Muscle of arm (tissue), 12 donors: ENCODE measurements around the gene NHLRC4. TPM values are rescaled to one million over a fixed set of nuclear protein-coding genes. Genes with fewer than 3 reads are reported as not detected.

Experiments
- DNase-seq: peaks from one replicate; pipeline ENCODE4 v3.0.0-alpha.2; 2013
- polyA plus RNA-seq, 12 donors: library from polyadenylated mRNA; unstranded; fragments of 120-200 nt; gene quantifications; one replicate each; pipeline ENCODE4 v1.2.1, GENCODE V29; 2013; ENCODE audit not compliant: insufficient read length in 12 of 12

Gene NHLRC4
- polyA plus RNA-seq, 12 donors, result 0.62 to 1.3 (median 0.89) TPM; not detected in 2

DNA sequence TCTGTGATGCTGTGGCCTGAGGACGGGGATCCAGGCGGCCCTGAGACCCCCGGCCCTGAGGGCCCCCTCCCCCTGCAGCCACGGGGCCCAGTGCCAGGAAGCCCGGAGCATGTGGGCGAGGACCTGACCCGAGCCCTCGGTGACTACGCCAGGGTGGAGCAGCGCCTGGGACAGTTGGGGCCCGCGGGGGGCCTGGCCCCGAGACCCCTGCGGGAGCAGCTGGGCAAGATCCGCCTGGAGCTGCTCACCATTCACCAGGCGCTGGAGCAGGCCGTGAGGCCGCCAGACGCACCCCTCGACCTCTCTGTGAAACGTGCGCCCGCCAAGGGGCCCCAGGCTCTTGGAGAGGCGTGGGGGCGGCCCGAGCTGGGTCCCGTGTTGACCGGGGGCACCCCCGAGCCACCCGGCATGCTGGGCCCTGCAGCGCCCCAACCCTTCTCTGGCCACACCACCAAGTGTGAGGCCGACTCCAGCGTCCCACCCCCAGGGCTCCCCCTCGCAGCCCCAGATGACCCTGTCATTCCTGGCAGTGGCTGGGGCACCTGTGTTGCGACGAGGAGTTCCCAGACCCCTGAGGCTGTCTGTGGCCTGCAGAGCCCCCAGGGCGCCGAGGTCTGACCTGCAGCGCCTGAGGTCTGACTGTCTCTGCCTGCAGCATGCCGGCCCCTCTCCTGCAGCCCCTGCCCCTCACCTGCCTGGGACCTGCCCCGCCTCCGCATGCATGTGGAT, 2.0 kb upstream of the NHLRC4 start:
- DNase-seq, result no peak

DNA sequence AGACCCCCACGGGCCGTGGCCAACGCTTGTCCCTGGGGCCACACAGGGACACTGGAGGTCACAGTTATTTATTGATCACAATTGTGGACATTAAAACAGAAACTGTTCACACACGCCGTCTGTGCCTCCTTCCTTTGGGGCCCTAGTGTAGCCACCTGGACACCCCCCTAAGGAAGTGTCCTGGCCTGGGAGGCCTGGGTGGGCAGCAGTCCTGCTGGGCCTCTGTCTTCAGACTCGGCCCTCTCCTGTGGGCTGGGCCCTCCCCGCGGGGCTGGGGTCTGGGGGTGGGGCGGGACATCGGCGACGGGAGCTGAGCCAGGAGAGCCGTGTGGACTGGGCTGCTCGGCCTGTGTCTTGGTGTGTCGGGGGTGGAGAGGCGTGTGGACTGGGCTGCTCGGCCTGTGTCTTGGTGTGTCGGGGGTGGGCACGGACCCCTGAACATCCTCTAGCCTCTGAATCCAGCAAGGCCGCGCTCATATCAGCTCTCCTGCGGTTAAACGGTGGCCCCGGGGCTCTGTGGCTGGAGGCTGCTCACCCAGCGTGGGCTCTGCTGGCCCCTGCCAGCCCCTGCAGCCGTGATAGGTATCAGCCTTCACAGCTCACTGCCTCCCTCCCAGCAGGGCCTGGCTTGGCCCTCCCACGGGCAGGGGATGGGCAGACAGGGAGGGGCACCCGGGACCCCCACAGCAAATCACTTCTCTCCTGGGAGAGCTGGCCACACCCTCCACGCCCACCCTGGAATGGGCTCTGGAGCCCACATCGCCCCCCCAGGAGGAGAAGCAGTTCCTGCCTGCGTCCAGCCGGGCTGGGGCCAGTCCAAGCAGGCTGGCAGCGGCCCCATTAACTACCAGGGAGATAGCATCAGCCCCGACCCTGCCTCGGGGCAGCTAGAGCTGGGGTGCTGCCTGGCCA, 1.1 kb upstream of the NHLRC4 start:
- no peak for DNase-seq

DNA sequence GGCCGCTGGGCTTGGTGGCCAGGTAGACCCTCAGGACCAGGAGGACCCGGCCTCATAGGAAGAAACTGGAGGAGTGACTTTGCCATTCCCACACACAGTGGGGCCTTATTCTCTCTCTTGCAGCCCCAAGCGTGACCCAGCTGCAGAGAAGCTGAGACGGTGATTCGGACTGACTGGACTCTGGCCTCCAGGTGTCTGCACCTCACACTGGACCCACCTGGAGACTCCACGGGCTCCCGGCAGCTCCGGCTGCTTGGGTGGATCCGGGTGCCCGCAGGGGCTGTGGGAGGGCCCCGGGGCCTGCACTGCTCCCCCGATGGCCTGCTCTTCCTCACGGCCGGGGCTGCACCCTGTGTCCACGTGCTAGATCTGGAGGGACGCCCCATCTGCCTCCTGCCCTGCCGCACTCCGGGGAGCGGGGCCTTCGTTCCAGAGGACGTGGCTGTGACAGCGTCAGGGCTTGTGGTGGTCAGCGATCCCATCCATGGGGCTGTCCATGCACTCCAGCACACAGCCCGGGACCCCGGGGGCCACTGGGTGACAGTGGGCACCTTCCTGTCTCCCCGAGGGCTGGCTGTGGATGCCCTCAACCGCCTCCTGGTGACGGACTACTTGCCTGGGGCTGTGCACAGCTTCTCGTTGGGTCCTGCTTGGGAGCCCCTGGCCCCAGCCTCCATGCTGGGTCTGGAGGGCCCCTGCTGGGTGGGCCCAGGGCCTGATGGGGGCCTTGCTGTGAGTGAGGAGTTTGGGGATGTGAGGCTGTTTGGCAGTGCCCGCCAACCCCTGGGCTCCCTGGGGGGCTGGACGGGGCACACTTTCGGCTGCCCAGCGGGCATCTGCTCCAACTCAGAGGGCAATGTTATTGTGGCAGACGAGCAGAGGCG, 810 bp downstream of the NHLRC4 start:
- DNase-seq, result no peak

DNA sequence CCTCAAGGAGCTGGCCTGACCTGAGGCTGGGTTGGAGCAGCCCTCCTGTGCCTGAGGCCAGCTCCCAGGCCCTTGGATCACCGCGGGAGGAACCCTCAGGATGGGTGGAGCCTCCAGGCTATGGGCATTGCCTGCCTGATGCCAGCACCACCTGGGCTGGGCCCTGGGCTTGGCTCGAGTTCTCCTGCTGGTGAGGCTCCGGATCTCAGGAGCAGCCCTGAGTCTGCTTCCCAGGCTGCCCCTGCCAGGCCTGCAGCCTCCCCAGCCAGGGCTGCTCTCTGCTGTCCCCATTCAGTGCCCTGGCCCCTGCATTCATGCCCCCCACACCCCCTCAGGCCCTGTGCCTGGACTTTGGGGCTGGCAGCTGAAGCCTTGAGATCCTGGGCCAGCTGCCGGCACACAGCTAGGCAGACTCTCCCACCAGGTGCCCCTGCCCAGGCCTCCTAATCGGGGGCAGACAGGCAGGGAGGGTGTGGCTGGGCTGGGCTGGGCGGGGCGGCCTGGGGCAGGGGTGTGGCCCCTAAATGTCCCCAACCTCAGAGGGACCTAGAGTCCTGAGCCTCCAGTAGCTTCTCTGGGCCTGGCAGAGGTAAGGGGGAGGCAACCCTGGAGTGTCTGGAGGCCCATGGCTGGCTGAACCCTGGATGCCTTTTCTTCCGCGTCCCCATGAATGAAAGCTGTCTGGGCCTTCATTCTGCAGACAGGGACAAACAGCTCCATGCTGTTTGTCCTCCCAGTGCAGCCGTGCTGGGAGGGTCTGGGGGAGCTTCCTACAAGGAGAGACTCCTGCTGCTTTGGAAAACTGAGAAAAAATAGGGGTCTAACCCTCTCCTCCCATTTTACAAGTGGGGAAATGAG, 1.8 kb downstream of the NHLRC4 start:
- no peak for DNase-seq

DNA sequence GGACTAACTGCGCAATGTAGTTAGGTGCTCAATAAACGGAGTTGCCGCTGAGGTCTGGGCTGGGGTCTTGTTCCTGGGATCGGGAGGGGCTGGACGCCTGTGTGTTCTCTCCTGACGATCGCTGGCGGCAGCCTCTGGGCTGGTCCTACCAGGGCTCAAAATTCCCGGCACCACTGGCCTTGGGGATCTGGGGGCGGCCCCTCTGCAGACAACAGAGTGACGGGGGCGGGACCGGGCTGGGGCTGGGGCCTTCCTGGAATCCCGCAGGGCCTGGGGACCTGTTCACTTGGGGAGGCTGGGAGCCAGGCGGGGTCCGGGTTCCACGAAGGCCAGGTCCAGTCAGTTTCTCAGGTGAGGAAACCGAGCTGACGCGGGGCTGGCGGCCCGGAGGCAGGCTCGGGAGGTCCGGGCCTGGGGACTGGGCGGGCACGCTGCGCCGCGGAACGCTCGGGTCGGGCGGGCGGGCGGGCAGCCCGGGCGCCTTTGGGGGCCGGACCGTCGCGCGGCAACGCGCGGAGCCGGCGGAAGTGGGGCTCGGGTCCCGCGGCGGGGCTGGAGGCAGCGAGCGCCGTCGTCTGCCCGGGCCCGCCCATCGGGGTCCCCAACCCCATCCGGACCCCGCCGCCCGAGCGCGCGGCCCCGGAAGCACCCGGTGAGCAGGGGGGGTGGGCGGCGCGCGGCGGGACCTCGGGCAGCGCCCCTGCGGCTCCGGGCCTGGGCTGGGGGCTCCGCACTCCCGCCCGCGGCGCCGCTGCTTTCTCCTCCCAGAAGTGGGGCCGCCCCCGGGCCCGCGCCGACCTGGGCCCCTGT, 2.8 kb downstream of the NHLRC4 start, which contains the start of gene PIGQ:
TSS of gene PIGQ (plus strand) at position 524 of the 810 bp plus-strand sequence. CDS start 4,107 bp downstream, outside the sequence.
- DNase-seq, result peak; percentile 58

DNA sequence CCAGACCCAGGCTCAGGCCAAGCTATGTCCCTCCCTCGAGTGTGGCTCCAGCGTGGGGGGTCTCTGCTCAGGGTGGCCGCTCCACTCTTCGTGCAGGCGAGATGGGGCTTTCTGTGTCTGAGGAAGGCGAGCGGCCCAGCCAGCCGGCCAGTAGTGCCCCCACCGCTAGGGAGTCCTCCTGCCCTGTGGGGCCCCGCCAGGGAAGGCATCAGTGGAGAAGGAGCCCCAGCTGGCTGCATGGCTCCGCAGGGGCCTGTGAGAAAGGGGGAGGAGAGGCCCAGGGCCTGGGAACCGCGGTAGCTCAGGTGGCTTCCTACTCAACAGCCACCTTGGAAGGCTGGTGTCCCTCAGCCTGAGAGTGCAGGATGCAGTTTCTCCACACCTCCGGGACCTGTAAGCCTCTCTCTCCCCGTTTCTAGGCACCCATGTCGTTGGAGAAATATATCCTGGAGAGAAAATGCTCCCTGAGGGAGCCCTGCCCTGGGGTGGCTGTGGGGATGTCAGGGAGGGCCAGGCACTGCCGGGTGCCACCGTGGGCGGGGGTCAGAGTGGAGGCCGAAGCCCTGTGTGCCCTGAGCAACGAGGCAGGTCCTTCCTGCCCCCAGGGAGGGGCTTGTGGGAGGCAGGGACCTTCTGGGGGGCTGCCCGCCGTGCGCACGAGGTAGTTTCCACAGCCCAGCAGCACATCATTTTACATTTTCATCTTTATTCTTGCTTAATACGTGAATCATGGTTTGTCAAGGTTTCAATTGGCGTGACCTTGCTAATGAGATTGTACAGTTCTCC, 6.3 kb downstream of the NHLRC4 start:
- DNase-seq, result no peak

DNA sequence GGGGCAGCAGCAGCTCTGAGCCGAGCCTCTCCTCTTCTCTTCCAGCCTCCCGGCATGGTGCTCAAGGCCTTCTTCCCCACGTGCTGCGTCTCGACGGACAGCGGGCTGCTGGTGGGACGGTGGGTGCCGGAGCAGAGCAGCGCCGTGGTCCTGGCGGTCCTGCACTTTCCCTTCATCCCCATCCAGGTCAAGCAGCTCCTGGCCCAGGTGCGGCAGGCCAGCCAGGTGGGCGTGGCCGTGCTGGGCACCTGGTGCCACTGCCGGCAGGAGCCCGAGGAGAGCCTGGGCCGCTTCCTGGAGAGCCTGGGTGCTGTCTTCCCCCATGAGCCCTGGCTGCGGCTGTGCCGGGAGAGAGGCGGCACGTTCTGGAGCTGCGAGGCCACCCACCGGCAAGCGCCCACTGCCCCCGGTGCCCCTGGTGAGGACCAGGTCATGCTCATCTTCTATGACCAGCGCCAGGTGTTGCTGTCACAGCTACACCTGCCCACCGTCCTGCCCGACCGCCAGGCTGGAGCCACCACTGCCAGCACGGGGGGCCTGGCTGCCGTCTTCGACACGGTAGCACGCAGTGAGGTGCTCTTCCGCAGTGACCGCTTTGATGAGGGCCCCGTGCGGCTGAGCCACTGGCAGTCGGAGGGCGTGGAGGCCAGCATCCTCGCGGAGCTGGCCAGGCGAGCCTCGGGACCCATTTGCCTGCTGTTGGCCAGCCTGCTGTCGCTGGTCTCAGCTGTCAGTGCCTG, 7.4 kb downstream of the NHLRC4 start:
- no peak for DNase-seq

DNA sequence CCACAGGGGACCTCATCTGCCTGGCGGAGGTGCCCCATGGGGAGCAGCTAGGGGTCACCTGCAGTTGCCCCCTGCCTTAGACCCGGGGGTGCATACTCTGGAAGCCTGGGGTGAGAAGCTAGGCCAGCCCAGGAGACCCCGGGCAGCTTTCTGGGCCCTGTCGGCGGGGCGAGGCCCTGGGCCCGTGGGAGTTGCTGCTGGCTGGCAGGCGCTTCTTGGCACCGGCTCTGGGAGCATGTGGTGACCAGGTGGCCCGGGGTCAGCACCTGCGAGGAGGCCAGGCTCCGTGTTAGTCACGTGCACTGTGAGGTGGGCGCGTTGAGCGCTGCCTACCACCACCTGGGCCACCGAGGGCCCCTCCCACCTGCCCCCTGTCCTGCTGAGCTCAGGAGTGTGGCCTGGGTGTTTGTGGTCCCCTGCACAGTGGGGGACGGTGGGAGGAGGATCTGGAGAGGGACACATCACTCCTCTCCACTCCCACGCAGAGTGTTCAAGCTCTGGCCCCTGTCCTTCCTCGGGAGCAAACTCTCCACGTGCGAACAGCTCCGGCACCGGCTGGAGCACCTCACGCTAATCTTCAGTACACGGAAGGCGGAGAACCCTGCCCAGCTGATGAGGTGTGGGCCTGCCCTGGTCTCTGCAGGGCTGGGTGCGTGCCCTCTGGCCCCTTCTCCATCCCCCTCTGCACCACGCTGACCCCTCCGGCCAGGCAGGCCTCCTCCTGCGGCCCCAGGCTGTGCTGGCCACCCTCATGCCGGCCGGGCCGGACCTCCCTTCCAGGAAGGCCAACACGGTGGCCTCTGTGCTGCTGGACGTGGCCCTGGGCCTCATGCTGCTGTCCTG, 8.8 kb downstream of the NHLRC4 start:
- no peak for DNase-seq

DNA sequence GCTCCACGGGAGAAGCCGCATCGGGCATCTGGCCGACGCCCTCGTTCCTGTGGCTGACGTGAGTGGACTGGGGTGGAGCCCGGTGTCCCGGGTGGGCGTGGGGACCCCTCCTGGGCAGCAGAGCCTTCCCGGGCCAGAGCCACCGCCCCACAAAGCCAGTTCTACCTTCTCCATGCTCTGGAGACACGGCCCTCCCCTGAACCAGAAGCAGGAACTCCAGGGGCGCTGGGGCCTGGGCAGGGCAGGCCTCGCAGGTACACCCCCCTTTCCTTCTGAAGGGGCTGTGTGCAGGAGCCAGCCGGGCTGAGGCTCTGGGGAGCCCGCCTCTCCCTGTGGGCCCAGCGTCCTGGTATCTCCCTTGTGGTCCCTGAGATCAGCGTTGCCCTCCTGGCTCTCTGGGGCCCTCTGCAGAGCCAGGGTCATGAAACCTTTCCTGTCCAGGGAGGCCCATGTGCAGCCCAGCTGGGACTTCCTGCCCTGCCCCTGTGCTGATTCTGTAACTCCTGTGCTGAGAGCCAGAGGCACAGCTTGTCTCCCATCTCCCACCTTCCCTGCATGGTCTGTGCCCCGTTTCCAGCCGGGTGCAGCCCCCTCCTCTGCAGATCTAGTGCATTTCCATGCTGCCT, 9.5 kb downstream of the NHLRC4 start:
- no peak for DNase-seq

DNA sequence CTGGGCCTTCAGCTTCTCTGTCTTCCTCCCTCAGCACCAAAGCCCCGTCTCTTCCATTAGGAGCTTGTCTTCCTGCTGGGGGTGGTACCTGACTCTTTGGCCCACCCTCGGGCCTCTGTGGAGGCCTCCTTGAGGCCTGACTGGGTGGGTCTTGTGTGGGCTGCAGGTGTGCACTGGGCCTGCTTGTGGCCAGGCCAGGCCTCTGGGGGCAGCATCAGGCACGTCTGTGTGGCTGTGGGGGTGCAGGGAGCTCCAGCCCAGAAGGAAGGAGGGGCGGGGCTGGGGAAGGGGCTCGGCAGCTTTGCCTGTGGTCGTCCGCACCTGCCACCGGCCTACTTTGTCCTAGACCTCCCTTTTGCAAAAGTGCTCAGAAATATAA, 10.0 kb downstream of the NHLRC4 start:
- no peak for DNase-seq

DNA sequence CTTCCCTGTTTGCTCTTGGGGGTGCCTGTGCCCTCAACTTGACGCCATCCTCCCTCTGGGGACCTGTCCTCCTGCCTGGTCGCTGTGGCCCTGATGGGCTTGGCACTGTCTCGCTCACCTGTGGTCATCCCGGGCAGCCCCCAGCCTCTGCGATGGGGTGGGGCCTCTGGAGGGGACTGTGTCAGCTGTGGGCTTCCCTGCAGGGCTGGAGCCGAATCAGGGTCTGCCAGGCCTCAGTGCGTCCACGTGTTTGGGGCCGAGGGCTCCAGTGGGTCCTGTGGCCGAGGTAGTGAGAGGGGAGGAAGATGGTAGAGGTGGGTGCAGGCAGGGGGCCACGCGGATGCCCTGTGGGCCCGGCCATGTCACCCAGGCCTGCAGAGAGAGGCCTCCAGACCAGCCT, 11.0 kb downstream of the NHLRC4 start:
- no peak for DNase-seq

DNA sequence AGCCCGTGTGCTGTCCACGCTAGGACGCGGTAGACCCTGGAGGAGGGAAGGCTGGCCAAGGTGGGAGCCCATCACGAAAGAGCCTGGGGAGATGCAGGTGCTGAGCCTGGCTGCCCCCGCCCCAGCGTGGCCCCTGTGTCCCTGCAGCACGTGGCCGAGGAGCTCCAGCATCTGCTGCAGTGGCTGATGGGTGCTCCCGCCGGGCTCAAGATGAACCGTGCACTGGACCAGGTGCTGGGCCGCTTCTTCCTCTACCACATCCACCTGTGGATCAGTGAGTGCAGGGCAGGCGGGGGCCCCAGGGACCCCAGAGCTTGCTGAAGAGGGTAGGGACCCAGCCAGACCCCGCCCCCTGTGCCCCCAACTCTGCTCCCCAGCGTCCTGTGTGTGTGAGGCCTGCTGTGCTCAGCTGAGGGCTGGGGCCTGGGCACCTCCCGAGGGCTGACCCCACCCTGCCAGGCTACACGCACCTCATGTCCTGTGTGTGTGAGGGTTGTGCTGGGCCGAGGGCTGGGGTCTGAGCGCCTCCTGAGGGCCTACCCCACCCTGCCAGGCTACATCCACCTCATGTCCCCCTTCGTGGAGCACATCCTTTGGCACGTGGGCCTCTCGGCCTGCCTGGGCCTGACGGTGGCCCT, 11.5 kb downstream of the NHLRC4 start:
- DNase-seq, result no peak

DNA sequence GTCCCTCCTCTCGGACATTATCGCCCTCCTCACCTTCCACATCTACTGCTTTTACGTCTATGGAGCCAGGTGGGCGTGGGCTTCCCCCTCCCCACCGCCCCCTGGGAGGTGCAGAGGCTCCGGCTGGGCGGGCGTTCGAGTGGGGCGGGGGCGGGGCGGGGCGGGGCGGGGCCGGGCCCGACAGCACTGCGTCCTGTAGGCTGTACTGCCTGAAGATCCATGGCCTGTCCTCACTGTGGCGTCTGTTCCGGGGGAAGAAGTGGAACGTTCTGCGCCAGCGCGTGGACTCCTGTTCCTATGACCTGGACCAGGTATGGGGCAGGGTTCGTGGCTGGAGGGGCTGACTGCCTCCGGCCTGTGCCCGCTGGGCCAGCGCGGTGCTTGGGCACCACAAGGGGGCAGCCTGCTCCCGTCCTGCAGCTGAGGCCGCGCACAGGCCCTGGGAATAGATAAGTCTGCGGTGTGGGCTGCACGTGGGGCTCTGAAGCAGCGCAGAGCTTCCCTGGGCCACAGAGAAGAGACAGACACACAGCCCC, 12.1 kb downstream of the NHLRC4 start:
- no peak for DNase-seq

DNA sequence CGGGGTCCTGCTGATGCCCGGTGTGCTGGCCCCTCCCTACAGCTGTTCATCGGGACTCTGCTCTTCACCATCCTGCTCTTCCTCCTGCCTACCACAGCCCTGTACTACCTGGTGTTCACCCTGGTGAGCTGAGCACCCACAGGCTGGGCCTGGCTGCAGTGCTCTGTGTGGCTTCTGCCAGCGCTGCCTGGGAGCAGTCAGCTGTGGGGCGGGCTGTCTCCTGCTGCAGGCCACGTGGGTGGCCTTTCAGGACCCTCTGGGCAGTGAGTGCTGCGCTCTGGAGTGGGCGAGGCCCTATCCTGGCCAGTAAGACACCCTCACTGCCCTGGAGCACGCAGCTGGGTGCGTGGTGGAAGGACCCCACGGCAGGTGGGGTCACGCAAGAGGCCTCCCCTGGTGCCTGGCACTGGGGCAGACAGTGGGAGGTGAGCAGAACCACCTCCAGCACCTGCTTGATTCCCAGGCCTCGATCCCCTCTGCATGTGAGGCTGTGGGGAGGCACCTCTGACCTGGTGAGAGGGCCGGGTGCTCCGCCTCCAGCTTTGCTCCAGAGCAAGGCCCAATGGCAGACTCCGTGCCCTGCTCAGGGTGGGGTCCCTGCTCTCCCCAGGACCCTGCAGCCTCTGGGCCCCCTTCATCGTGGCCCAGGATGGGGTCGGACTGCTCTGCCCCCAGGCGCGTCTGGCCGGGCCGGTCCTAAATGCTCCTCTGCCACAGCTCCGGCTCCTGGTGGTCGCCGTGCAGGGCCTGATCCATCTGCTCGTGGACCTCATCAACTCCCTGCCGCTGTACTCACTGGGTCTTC, 13.5 kb downstream of the NHLRC4 start:
- no peak for DNase-seq

DNA sequence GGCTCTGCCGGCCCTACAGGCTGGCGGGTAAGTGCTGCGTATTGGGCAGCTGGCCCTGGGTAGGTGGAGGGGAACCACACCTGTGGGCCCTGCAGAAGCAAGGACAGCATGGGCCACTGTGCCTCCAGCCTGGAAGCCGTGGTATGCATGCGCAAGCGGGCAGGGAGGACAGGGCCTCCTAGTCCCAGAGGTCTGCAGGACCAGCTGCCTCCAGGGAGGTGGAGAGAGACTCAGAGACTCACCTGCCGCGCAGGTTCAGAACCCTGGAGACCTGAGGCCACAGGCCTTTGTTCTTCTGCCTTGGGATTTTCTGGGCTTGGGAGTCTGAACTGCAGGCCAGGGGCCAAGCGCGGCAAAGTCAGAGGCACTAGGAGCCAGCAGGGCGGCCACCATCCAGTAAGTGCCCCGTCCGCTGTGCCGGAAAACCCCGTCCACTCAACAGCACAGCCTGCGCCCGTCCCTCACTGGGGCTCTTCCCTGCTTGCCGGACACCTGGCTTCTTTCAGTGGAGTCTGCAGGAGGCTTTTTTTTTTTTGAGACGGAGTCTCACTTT, 14.2 kb downstream of the NHLRC4 start:
- DNase-seq, result no peak
